GM19452 (cell line): ENCODE data around the gene ZNF148.
"Not testable (repeated sequence)": the region's sequence is repeated elsewhere in the genome, so short reads cannot be mapped to it uniquely, and the experiment has no call there.

Experiments
- ATAC-seq: cut with Tn5 transposase; IDR thresholded peaks from one replicate; pipeline ENCODE4 v1.9.1; 2021; ENCODE audit not compliant: unreplicated experiment

ZNF148 gene, protein sequence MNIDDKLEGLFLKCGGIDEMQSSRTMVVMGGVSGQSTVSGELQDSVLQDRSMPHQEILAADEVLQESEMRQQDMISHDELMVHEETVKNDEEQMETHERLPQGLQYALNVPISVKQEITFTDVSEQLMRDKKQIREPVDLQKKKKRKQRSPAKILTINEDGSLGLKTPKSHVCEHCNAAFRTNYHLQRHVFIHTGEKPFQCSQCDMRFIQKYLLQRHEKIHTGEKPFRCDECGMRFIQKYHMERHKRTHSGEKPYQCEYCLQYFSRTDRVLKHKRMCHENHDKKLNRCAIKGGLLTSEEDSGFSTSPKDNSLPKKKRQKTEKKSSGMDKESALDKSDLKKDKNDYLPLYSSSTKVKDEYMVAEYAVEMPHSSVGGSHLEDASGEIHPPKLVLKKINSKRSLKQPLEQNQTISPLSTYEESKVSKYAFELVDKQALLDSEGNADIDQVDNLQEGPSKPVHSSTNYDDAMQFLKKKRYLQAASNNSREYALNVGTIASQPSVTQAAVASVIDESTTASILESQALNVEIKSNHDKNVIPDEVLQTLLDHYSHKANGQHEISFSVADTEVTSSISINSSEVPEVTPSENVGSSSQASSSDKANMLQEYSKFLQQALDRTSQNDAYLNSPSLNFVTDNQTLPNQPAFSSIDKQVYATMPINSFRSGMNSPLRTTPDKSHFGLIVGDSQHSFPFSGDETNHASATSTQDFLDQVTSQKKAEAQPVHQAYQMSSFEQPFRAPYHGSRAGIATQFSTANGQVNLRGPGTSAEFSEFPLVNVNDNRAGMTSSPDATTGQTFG

GRCh38 chr3:125374996-125375941, at the start of gene ZNF148:
TSS of gene ZNF148 (minus strand) at chr3:125375325. CDS start at chr3:125313640, 61,685 bp downstream.
- ATAC-seq = peak; percentile 85

GRCh38 chr3:125418306-125418705, 43.2 kb upstream of the ZNF148 start:
- ATAC-seq = no peak

- no peak for ATAC-seq
Observed at GRCh38 chr3:125416235-125416634, 41.1 kb upstream of the ZNF148 start.

DNA sequence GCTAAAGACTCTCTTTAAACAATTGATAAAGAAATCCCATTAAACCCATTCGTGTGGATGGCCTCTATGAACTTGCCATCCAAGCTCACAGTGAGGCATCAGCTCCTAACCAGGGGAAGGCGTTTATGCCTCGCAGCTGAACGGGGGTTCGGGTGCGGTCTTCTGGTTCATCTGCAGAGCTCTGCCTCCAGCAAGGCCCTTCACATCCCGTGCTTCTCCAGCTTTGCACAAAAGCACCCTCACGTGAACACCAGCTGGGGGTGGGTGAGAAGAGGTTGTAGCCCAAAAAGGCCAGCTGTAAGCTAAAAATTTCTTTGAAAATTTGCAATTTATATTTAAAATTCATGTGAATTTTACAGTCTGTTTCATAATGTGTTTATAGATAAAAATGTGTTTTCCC, 39.5 kb upstream of the ZNF148 start:
- no peak for ATAC-seq

- ATAC-seq = no peak
Observed at GRCh38 chr3:125410922-125411321, 35.8 kb upstream of the ZNF148 start.

DNA sequence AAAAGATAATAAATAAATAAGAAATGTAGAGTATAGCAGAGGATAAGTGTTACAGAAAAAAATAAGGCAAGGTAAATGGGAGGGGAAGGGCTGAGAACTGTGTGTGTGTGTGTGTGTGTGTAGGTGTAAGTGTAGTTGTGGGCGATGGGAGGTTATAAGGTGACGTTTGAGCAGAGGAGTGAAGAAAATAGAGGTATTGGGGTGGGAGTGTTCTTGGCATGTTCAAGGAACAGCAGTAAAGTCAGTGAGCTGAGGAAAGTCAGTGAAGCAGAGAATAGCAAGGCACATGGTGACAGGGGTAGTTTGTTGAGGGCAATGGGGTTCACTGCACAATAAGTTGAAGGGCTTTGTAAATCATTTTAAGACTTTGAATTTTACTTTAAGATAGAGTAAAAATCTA, 30.9 kb upstream of the ZNF148 start:
- ATAC-seq = no peak

GRCh38 chr3:125405515-125405914, 30.4 kb upstream of the ZNF148 start:
- ATAC-seq = not testable (repeated sequence)

- ATAC-seq = no peak
Observed at GRCh38 chr3:125403789-125404188, 28.7 kb upstream of the ZNF148 start.

- no peak for ATAC-seq
Observed at GRCh38 chr3:125402639-125403038, 27.5 kb upstream of the ZNF148 start.

DNA sequence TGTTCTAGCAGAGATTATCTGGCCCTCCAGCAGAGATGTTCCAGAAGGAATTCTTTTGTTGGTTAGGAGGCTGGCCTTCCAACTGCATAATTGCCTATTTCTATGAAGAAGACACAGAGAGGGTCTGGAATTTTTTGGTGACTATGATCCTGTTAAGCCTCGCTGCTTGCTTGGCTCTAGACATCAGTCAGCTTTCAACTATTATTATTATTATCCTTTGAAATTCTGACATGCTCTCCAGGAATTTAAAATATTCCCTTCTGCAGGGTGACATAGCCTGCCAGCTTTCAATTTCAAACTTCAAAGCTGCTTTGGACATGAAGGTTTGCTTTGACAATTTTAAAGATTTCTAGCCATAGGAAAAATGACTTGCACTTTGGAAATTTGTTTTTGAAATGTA, 26.3 kb upstream of the ZNF148 start:
- ATAC-seq = no peak

- no peak for ATAC-seq
Observed at GRCh38 chr3:125398952-125399351, 23.8 kb upstream of the ZNF148 start.

GRCh38 chr3:125395091-125395490, 20.0 kb upstream of the ZNF148 start:
- ATAC-seq = no peak

DNA sequence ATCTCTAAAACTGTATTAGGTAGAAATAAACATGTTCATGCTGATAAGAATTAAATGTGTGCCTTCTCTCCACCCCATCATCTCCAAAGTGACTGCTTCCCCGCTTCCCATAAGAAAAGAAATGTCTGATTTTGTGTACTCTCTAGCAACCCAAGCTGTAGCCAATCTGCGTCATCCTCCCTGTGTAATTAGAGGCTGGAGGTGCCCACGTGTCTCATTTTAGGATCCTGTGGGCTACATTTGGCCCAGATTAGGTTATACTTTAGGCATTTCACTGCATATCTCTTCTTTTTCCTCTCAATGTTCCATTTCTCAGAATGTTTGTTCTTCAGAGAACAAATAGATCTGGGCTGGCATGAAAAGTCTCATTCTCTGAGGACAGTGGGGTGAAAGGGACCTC, 19.3 kb upstream of the ZNF148 start:
- ATAC-seq = no peak

DNA sequence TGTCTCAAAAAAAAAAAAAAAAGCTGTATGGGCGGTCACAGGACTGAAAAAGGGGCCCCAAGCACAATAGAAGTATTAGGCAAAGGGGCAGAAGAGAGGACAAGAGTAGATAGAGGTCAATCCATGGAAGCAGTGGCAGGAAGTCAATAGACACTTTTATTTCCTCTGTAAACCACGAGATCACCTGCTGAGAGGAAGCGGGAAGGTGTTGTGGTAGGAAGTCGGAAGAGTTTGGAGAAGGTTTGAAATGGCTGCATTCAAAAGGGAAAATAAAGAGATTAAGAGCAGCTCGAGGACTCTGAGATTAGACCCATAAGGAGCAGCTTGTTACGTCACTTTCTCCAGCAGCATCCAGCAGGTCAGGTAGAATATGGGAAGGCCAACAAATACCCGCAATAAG, 14.2 kb upstream of the ZNF148 start:
- ATAC-seq = no peak

- not testable (repeated sequence) for ATAC-seq
Observed at GRCh38 chr3:125388369-125388768, 13.2 kb upstream of the ZNF148 start.

- no peak for ATAC-seq
Observed at GRCh38 chr3:125386811-125387210, 11.7 kb upstream of the ZNF148 start.

DNA sequence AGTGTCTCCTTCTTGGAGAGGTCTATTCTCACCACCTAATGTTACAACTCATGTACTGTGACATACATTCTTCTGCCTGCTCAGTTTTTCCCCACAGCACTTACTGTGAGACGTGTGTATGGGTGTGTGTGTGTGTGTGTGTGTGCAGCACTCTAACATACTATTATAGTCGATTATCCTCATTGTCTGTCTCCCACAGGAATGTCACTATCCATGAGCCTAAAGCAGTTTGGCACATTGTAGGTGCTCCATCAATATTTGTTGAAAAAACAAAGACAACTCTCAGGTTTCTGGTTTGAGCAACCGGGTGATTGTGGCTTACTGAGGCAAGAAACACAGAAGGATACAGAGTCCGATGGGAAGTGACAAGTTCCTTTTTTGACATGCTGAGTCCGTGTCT, 8.6 kb upstream of the ZNF148 start:
- ATAC-seq = no peak

DNA sequence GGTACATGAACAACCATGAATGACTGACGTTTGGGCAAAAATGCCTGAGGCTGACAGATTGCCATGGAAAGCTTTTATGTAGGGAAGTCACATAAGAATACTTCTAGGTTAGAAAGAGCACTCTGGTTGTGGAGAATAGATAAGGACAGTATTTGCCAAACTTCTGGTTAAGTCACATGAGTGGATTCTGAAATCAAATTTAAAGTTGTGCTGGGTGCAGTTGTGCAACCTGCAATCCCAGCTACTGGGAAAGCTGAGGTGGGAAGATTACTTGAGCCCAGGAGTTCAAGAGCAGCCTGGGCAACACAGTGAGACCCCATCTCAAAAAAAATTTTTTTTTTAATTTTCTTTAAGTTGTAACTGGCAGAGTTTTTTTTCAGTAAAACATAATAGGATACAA, 7.2 kb upstream of the ZNF148 start:
- ATAC-seq = no peak

GRCh38 chr3:125381743-125382142, 6.6 kb upstream of the ZNF148 start:
- ATAC-seq = no peak

DNA sequence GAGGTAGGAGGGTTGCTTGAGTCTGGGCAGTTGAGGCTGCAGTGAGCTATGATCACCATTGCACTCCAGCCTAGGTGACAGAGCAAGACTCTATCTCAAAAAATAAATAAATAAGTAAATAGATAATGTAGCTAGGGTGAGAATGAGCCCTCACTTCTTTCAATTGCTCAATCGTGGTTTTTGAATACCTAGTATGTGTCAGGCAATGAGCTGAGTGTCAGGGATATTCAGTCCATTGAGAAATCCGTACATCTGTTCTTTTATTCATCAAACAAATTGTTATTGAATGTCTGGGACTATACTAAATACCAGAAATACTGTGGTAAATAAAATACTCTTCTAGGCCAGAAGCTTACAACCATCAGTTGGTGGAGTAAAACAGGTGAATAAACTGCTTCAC, 6.2 kb upstream of the ZNF148 start:
- no peak for ATAC-seq

GRCh38 chr3:125379483-125379882, 4.4 kb upstream of the ZNF148 start:
- ATAC-seq = no peak
